Mesenchymal stem cell (in vitro differentiated cells and primary cell): ENCODE measurements around the gene VGLL4.

Source experiments
- DNase-seq: peaks from one replicate; pipeline ENCODE4 v3.0.0-alpha.2; 2013
- H2AFZ ChIP-seq: one replicate; pipeline ENCODE4 v1.6.1; 2013; ENCODE audit warnings: low read depth, mild to moderate bottlenecking, control low read depth, inconsistent platforms, low read length, moderate library complexity
- H2AK5ac ChIP-seq: 2 replicates; pipeline ENCODE4 v1.6.1; 2013; ENCODE audit warnings: low read length, moderate library complexity, mild to moderate bottlenecking, inconsistent platforms; ENCODE audit not compliant: severe bottlenecking
- H2BK120ac ChIP-seq: one replicate; pipeline ENCODE4 v1.6.1; 2013; ENCODE audit warnings: low read depth, mild to moderate bottlenecking, inconsistent platforms, low read length, moderate library complexity
- H2BK12ac ChIP-seq, 2 experiments: one replicate each; pipeline ENCODE4 v1.6.1; 2013; ENCODE audit warnings: inconsistent platforms in 2 of 2, low read length in 2 of 2, mild to moderate bottlenecking in 2 of 2, moderate library complexity in 2 of 2, control low read depth in 1 of 2
- H2BK15ac ChIP-seq: one replicate; pipeline ENCODE4 v1.6.1; 2013; ENCODE audit warnings: mild to moderate bottlenecking, low read depth, inconsistent platforms; ENCODE audit not compliant: poor library complexity, severe bottlenecking
- H2BK5ac ChIP-seq: 2 replicates; pipeline ENCODE4 v1.6.1; 2013; ENCODE audit warnings: low read depth, mild to moderate bottlenecking, low read length, control low read depth, inconsistent platforms; ENCODE audit not compliant: poor library complexity, severe bottlenecking
- H3K14ac ChIP-seq, 2 experiments: one replicate each; pipeline ENCODE4 v1.6.1; 2013; ENCODE audit warnings: inconsistent platforms in 2 of 2, low read length in 2 of 2, control low read depth in 1 of 2, mild to moderate bottlenecking in 1 of 2, moderate library complexity in 1 of 2
- H3K18ac ChIP-seq, 2 experiments: one replicate each; pipeline ENCODE4 v1.6.1; 2013; ENCODE audit warnings: inconsistent platforms in 2 of 2, low read length in 2 of 2, control low read depth in 1 of 2, low read depth in 1 of 2, mild to moderate bottlenecking in 1 of 2
- H3K23ac ChIP-seq, 2 experiments: one replicate each; pipeline ENCODE4 v1.6.1; 2013; ENCODE audit warnings: inconsistent platforms in 2 of 2, low read length in 2 of 2, mild to moderate bottlenecking in 2 of 2, moderate library complexity in 2 of 2, control low read depth in 1 of 2
- H3K27ac ChIP-seq: 2 replicates; pipeline ENCODE4 v1.5.1; 2013; ENCODE audit warnings: mild to moderate bottlenecking, moderate library complexity, low read length, control low read depth, inconsistent platforms; ENCODE audit not compliant: poor library complexity, severe bottlenecking
- H3K27me3 ChIP-seq, 2 experiments: 2 replicates each; pipeline versions ENCODE4 v1.6.1 to v1.7.0; 2013; ENCODE audit warnings: low read length in 2 of 2, mild to moderate bottlenecking in 2 of 2, moderate library complexity in 2 of 2, control low read depth in 1 of 2, inconsistent platforms in 1 of 2; ENCODE audit not compliant: control insufficient read depth in 1 of 2, insufficient read depth in 1 of 2
- H3K36me3 ChIP-seq, 2 experiments: 2 replicates each; pipeline versions ENCODE4 v1.6.1 to v1.7.0; 2013; ENCODE audit warnings: low read length in 2 of 2, control low read depth in 1 of 2, inconsistent platforms in 1 of 2, low read depth in 1 of 2, mild to moderate bottlenecking in 1 of 2; ENCODE audit not compliant: insufficient read depth in 2 of 2, control insufficient read depth in 1 of 2
- H3K4ac ChIP-seq, 2 experiments: one replicate each; pipeline ENCODE4 v1.6.1; 2013; ENCODE audit warnings: inconsistent platforms in 2 of 2, low read length in 2 of 2, mild to moderate bottlenecking in 2 of 2, moderate library complexity in 2 of 2, control low read depth in 1 of 2, low read depth in 1 of 2
- H3K4me1 ChIP-seq: 2 replicates; pipeline ENCODE4 v1.6.1; 2013; ENCODE audit warnings: low read depth, low read length, control low read depth; ENCODE audit not compliant: control insufficient read depth, insufficient read depth
- H3K4me2 ChIP-seq: 2 replicates; pipeline ENCODE4 v1.6.1; 2013; ENCODE audit warnings: low read length, mild to moderate bottlenecking, inconsistent platforms; ENCODE audit not compliant: poor library complexity, severe bottlenecking
- H3K4me3 ChIP-seq, 2 experiments: 2 replicates each; pipeline versions ENCODE4 v1.5.1 to v1.7.0; 2013; ENCODE audit warnings: low read length in 2 of 2, mild to moderate bottlenecking in 2 of 2, control low read depth in 1 of 2, low read depth in 1 of 2; ENCODE audit not compliant: insufficient read depth in 1 of 2
- H3K79me1 ChIP-seq: replicated peaks from 2 replicates; pipeline ENCODE4 v1.6.1; 2013; ENCODE audit warnings: mild to moderate bottlenecking, control low read depth, low read length, inconsistent platforms; ENCODE audit not compliant: poor library complexity, severe bottlenecking
- H3K9ac ChIP-seq: 2 replicates; pipeline ENCODE4 v1.7.0; 2013; ENCODE audit warnings: mild to moderate bottlenecking, low read length, moderate library complexity
- H3K9me3 ChIP-seq: 2 replicates; pipeline ENCODE4 v1.7.0; 2013; ENCODE audit warnings: mild to moderate bottlenecking, low read length; ENCODE audit not compliant: control insufficient read depth
- H4K8ac ChIP-seq: one replicate; pipeline ENCODE4 v1.6.1; 2013; ENCODE audit warnings: inconsistent platforms, mild to moderate bottlenecking, low read length, moderate library complexity
- H4K91ac ChIP-seq: one replicate; pipeline ENCODE4 v1.6.1; 2013; ENCODE audit warnings: mild to moderate bottlenecking, low read length, inconsistent platforms
- WGBS: methylation state at CpG from one replicate; pipeline ENCODE4 v1.1.7; 2013; ENCODE audit warnings: mixed read lengths; 5-methylcytosine and 5-hydroxymethylcytosine counted together

Gene VGLL4

GRCh38 chr3:11588338-11588737 is 55.4 kb downstream of the VGLL4 start:
- no peak overlapping the region for H3K27ac ChIP-seq
- no peak overlapping the region for H3K4ac ChIP-seq
- no peak overlapping the region for H3K4me3 ChIP-seq
- H3K18ac ChIP-seq = no peak overlapping the region
- no peak overlapping the region for H3K23ac ChIP-seq
- 94% methylated on average over 5 of the region's 5 CpGs for WGBS
- H2BK15ac ChIP-seq = peak overlapping the region; percentile 19
- H2AFZ ChIP-seq = no peak overlapping the region
- H4K91ac ChIP-seq = no peak overlapping the region
- H3K79me1 ChIP-seq = no peaks in the 10 kb centered on the region
- no peak overlapping the region for H3K14ac ChIP-seq
- H3K4me1 ChIP-seq = peaks cover 31% of the 10 kb centered on the region
- H3K9me3 ChIP-seq = no peaks in the 10 kb centered on the region
- no peak overlapping the region for H2BK5ac ChIP-seq
- no peak for DNase-seq
- H2BK12ac ChIP-seq = no peak overlapping the region
- H3K27me3 ChIP-seq = no peaks in the 10 kb centered on the region
- H2AK5ac ChIP-seq = no peak overlapping the region
- no peak overlapping the region for H3K9ac ChIP-seq
- no peak overlapping the region for H4K8ac ChIP-seq
- H3K4me2 ChIP-seq = no peak overlapping the region
- H3K36me3 ChIP-seq = peaks cover 9 to 15% of the 10 kb centered on the region in 2 experiments
- H2BK120ac ChIP-seq = no peak overlapping the region

GRCh38 chr3:11587766-11588165 is 55.9 kb downstream of the VGLL4 start:
- Histone ChIP-seq H3K79me1 (no peaks in the 10 kb centered on the region), H3K4me3 (no peak overlapping the region), H2BK12ac (no peak overlapping the region), H3K9me3 (no peaks in the 10 kb centered on the region), H3K27ac (no peak overlapping the region), H3K14ac (no peak overlapping the region), H4K8ac (no peak overlapping the region), H3K27me3 (no peaks in the 10 kb centered on the region), H4K91ac (no peak overlapping the region), H3K18ac (no peak overlapping the region), H3K9ac (no peak overlapping the region), H2BK5ac (no peak overlapping the region), H2BK15ac (no peak overlapping the region), H2BK120ac (no peak overlapping the region), H2AK5ac (no peak overlapping the region), H3K4me1 (peaks cover 33% of the 10 kb centered on the region), H3K36me3 (peaks cover 9 to 15% of the 10 kb centered on the region in 2 experiments), H3K23ac (no peak overlapping the region), H2AFZ (no peak overlapping the region), H3K4ac (no peak overlapping the region), H3K4me2 (no peak overlapping the region)
- WGBS = 97% methylated on average over 11 of the region's 12 CpGs
- no peak for DNase-seq

DNA sequence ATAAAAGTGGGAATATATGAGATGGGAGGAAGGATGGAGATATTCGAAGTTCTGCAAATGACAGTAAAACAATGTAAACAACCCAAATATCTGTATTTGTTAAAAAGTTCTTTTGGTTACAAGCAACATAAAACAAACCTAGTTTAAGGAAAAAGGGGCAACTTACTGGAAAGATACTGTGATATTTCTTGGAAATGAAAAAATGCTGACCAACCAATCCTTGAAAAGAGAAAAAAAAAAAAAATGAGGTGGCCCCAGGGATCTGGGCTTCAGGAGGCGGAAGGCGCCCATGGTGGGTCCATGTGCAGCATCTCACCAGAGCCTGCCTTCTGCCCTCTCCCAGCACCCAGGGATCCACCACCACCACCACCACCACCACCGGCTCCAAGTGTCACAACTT is 59.1 kb downstream of the VGLL4 start:
- H3K4me1 ChIP-seq = peaks cover 25% of the 10 kb centered on the region
- no peak overlapping the region for H3K27ac ChIP-seq
- 96% methylated on average over 3 of the region's 4 CpGs for WGBS
- no peak overlapping the region for H3K4me2 ChIP-seq
- H2BK5ac ChIP-seq = no peak overlapping the region
- no peak overlapping the region for H3K9ac ChIP-seq
- H4K8ac ChIP-seq = no peak overlapping the region
- H3K14ac ChIP-seq = no peak overlapping the region
- no peak overlapping the region for H3K4ac ChIP-seq
- no peaks in the 10 kb centered on the region for H3K79me1 ChIP-seq
- H3K18ac ChIP-seq = no peak overlapping the region
- no peak overlapping the region for H4K91ac ChIP-seq
- no peak overlapping the region for H2BK120ac ChIP-seq
- H2BK15ac ChIP-seq = no peak overlapping the region
- H2BK12ac ChIP-seq = no peak overlapping the region
- H3K23ac ChIP-seq = no peak overlapping the region
- H3K36me3 ChIP-seq = peaks cover 9 to 21% of the 10 kb centered on the region in 2 experiments
- H2AFZ ChIP-seq = no peak overlapping the region
- H2AK5ac ChIP-seq = no peak overlapping the region
- no peak for DNase-seq
- H3K9me3 ChIP-seq = no peaks in the 10 kb centered on the region
- no peaks in the 10 kb centered on the region for H3K27me3 ChIP-seq
- no peak overlapping the region for H3K4me3 ChIP-seq

GRCh38 chr3:11583638-11584046 is 60.1 kb downstream of the VGLL4 start:
- peak overlapping the region in 1 of 2 experiments; percentile 48 for H3K14ac ChIP-seq
- H3K4me1 ChIP-seq = peaks cover 25% of the 10 kb centered on the region
- no peak overlapping the region for H3K4me2 ChIP-seq
- H3K9ac ChIP-seq = peak overlapping the region; percentile 70
- H2AK5ac ChIP-seq = peak overlapping the region; percentile 23
- H3K36me3 ChIP-seq = peaks cover 9 to 21% of the 10 kb centered on the region in 2 experiments
- H2AFZ ChIP-seq = no peak overlapping the region
- H2BK5ac ChIP-seq = no peak overlapping the region
- H3K18ac ChIP-seq = peak overlapping the region; percentile 46 to 68
- peak overlapping the region in 1 of 2 experiments; percentile 84 for H2BK12ac ChIP-seq
- no peak overlapping the region for H3K4me3 ChIP-seq
- peak overlapping the region in 1 of 2 experiments; percentile 57 for H3K4ac ChIP-seq
- WGBS = 66% methylated on average over 8 of the region's 10 CpGs
- H3K79me1 ChIP-seq = no peaks in the 10 kb centered on the region
- no peak overlapping the region for H2BK15ac ChIP-seq
- H3K23ac ChIP-seq = peak overlapping the region in 1 of 2 experiments; percentile 50
- peak overlapping the region; percentile 66 for H4K8ac ChIP-seq
- H3K27me3 ChIP-seq = no peaks in the 10 kb centered on the region
- no peak overlapping the region for H2BK120ac ChIP-seq
- H3K27ac ChIP-seq = no peak overlapping the region
- no peak overlapping the region for H4K91ac ChIP-seq
- DNase-seq = no peak
- no peaks in the 10 kb centered on the region for H3K9me3 ChIP-seq
